WTC11 (cell line): Measurements from ENCODE around the gene ZNF506. TPM values are rescaled to one million over a fixed set of nuclear protein-coding genes. Genes with fewer than 3 reads are reported as not detected.
A peak's percentile ranks its signal among the peaks of the same experiment; 100 is the strongest.
"Not testable (repeated sequence)": the region's sequence is repeated elsewhere in the genome, so short reads cannot be mapped to it uniquely, and the experiment has no call there.

Source experiments
- ATAC-seq: fragments of 200-7000 bp; cut with Tn5 transposase; 2 replicates; pipeline ENCODE4 v1.10.0; 2021; ENCODE audit warnings: mild to moderate bottlenecking, moderate library complexity
- CTCF ChIA-PET: fragments of 300-600 bp; sonication (Branson Sonifier 250); formaldehyde crosslinking; loops from one replicate; lab custom pipeline; 2021; ENCODE audit warnings: antibody characterized with exemption; lab: Charles Lee
- POLR2A ChIA-PET: fragments of 350-600 bp; sonication (Branson Sonifier 250); formaldehyde crosslinking; loops from one replicate; lab custom pipeline; 2021; ENCODE audit warnings: antibody characterized with exemption; lab: Charles Lee
- DNase-seq: peaks from one replicate; pipeline ENCODE4 v3.0.0; 2021; ENCODE audit warnings: low spot score
- H3K27ac Mint-ChIP-seq: 2 replicates; pipeline ENCODE4 v1.8.0; 2021; ENCODE audit warnings: mixed read lengths
- H3K27me3 Mint-ChIP-seq: 2 replicates; pipeline ENCODE4 v1.8.0; 2021; ENCODE audit warnings: low read depth, mild to moderate bottlenecking, moderate library complexity, mixed read lengths
- H3K36me3 Mint-ChIP-seq: 2 replicates; pipeline ENCODE4 v1.8.0; 2021; ENCODE audit warnings: mixed read lengths
- H3K4me1 Mint-ChIP-seq: 2 replicates; pipeline ENCODE4 v1.8.0; 2022; ENCODE audit warnings: mixed read lengths
- H3K4me3 Mint-ChIP-seq: 2 replicates; pipeline ENCODE4 v1.8.0; 2021; ENCODE audit warnings: mild to moderate bottlenecking, moderate library complexity, mixed read lengths
- H3K9me3 Mint-ChIP-seq: 2 replicates; pipeline ENCODE4 v1.8.0; 2021; ENCODE audit warnings: mixed read lengths
- ATF2 ChIP-seq: sonication (generic); formaldehyde crosslinking; IDR thresholded peaks from 2 replicates; pipeline ENCODE4 v1.8.1; 2022; ENCODE audit warnings: low read depth, missing genetic modification reagents, borderline replicate concordance
- CTCF ChIP-seq: fragments of 200-600 bp; IDR thresholded peaks from 2 replicates; pipeline ENCODE4 v1.8.0; 2022; ENCODE audit warnings: antibody characterized with exemption
- ERG ChIP-seq: fragments of 250-450 bp; sonication (Bioruptor Pico); IDR thresholded peaks from 2 replicates; pipeline ENCODE4 v1.8.0; 2021; ENCODE audit warnings: mild to moderate bottlenecking
- KAT7 ChIP-seq: sonication (generic); formaldehyde crosslinking; IDR thresholded peaks from 2 replicates; pipeline ENCODE4 v1.8.1; 2023; ENCODE audit warnings: missing genetic modification reagents, mild to moderate bottlenecking, borderline replicate concordance
- MYBL2 ChIP-seq: sonication (generic); formaldehyde crosslinking; IDR thresholded peaks from 2 replicates; pipeline ENCODE4 v1.8.1; 2023; ENCODE audit warnings: mild to moderate bottlenecking, moderate library complexity, missing genetic modification reagents
- NFE2L1 ChIP-seq: sonication (generic); formaldehyde crosslinking; IDR thresholded peaks from 2 replicates; pipeline ENCODE4 v1.8.1; 2023; ENCODE audit warnings: missing genetic modification reagents
- TEAD1 ChIP-seq: sonication (generic); formaldehyde crosslinking; IDR thresholded peaks from 2 replicates; pipeline ENCODE4 v1.8.0; 2022; ENCODE audit warnings: mild to moderate bottlenecking, missing genetic modification reagents
- ZBTB21 ChIP-seq: sonication (generic); formaldehyde crosslinking; IDR thresholded peaks from 2 replicates; pipeline ENCODE4 v1.8.1; 2023; ENCODE audit warnings: mild to moderate bottlenecking, missing genetic modification reagents, borderline replicate concordance
- ZNF263 ChIP-seq: sonication (generic); formaldehyde crosslinking; IDR thresholded peaks from 2 replicates; pipeline ENCODE4 v1.8.1; 2022; ENCODE audit warnings: low read depth, mild to moderate bottlenecking, moderate library complexity, missing genetic modification reagents
- ZNF317 ChIP-seq: sonication (generic); formaldehyde crosslinking; IDR thresholded peaks from 2 replicates; pipeline ENCODE4 v1.8.1; 2023; ENCODE audit warnings: low read depth, mild to moderate bottlenecking, moderate library complexity, missing genetic modification reagents, borderline replicate concordance
- total RNA-seq: library from RNA; stranded (reverse); gene quantifications from 3 replicates; pipeline ENCODE4 v1.2.3, GENCODE V29; 2021

ZNF506 gene
- total RNA-seq, 1 experiment from 2014 or later: 20.8 TPM

GRCh38 chr19:19823916-19824315 is 2.4 kb upstream of the ZNF506 start (continued):
- TF ChIP-seq ERG (no peak), CTCF (no peak), ATF2 (CRISPR knock-in tag) (no peak)

GRCh38 chr19:19821976-19822375 is 426 bp upstream of the ZNF506 start:
- H3K36me3 Mint-ChIP-seq: not testable (repeated sequence)

GRCh38 chr19:19820774-19821320 is 703 bp downstream of the ZNF506 start:
- Mint-ChIP-seq H3K27ac (peak overlapping the region; percentile 97), H3K4me1 (no peaks in the 10 kb centered on the region), H3K9me3 (peaks cover 28% of the 10 kb centered on the region), H3K4me3 (peak overlapping the region; percentile 100), H3K36me3 (peaks cover under 1% of the 10 kb centered on the region; the same call in 1 of the 2 replicates), H3K27me3 (peaks cover 10% of the 10 kb centered on the region; the same call in 1 of the 2 replicates)
- ATAC-seq: no peak
- POLR2A ChIA-PET: interaction anchor here (1.0 to 2.4 kb wide), 8 partner anchors 40 to 531 kb away, joined by 3 to 32 read pairs (median 10); partner anchors contain the start of genes ATP13A1, ZNF101, ZNF14 and ZNF253
- CTCF ChIA-PET: interaction anchor here (1.0 to 1.8 kb wide), 9 partner anchors 40 to 268 kb away, joined by 3 to 7 read pairs (median 4); partner anchors contain the start of gene ZNF253
- no peak for DNase-seq
- TF ChIP-seq TEAD1 (CRISPR knock-in tag) (0 out of 2 replicates have a peak, but pooled peaks have one; percentile 1), ZNF317 (CRISPR knock-in tag) (no peak)

More at GRCh38 chr19:19821976-19822375, 426 bp upstream of the ZNF506 start:
- not testable (repeated sequence) for H3K27ac Mint-ChIP-seq, ATAC-seq, H3K4me1 Mint-ChIP-seq, DNase-seq
- peak overlapping the region; percentile 100 for H3K4me3 Mint-ChIP-seq
- peaks cover 11% of the 10 kb centered on the region for H3K27me3 Mint-ChIP-seq
- H3K9me3 Mint-ChIP-seq: peaks cover 38% of the 10 kb centered on the region
- CTCF ChIA-PET: interaction anchor here (0.8 to 1.8 kb wide), 10 partner anchors 39 to 269 kb away, joined by 3 to 7 read pairs (median 4); partner anchors contain the start of genes ZNF253 and ZNF93
- POLR2A ChIA-PET: interaction anchor here (0.8 to 2.4 kb wide), 8 partner anchors 39 to 158 kb away, joined by 3 to 32 read pairs (median 10); partner anchors contain the start of genes ATP13A1, ZNF101, ZNF14 and ZNF253

- ChIA-PET POLR2A (no interaction called here), CTCF (interaction anchor here (0.7 kb wide), 1 partner anchor 39 kb away, joined by 3 read pairs; no protein-coding TSS in a partner anchor)
- Mint-ChIP-seq H3K36me3 (peaks cover 15% of the 10 kb centered on the region), H3K27me3 (no peaks in the 10 kb centered on the region)
- no peak for ATAC-seq
- TF ChIP-seq CTCF (no peak), MYBL2 (CRISPR knock-in tag) (no peak)
- TF ChIP-seq, all 79 proteins: peak for 0
- Mint-ChIP-seq H3K4me1 (no peaks in the 10 kb centered on the region), H3K9me3 (no peaks in the 10 kb centered on the region), H3K27ac (0 out of 2 replicates have a peak overlapping the region, but pooled peaks have one; percentile 14), H3K4me3 (no peak overlapping the region)
- DNase-seq: no peak
These were observed 4.2 kb downstream of the ZNF506 start for GRCh38 chr19:19817357-19817756.

GRCh38 chr19:19816679-19817078 is 4.9 kb downstream of the ZNF506 start:
- POLR2A ChIA-PET: no interaction called here
- Mint-ChIP-seq H3K4me3 (no peak overlapping the region), H3K4me1 (no peaks in the 10 kb centered on the region), H3K9me3 (no peaks in the 10 kb centered on the region), H3K27ac (no peak overlapping the region), H3K27me3 (no peaks in the 10 kb centered on the region), H3K36me3 (peaks cover 15% of the 10 kb centered on the region)
- DNase-seq: no peak
- CTCF ChIA-PET: interaction anchor here (0.7 kb wide), 1 partner anchor 161 kb away, joined by 3 read pairs; no protein-coding TSS in a partner anchor
- TF ChIP-seq NFE2L1 (CRISPR knock-in tag) (no peak), ZNF263 (no peak), ZBTB21 (CRISPR knock-in tag) (no peak), KAT7 (CRISPR knock-in tag) (no peak)
- peak; percentile 17; the same call in 1 of the 2 replicates for ATAC-seq

GRCh38 chr19:19811999-19812398 is 9.6 kb downstream of the ZNF506 start:
- ATAC-seq, H3K27me3 Mint-ChIP-seq, CTCF ChIA-PET, H3K27ac Mint-ChIP-seq, H3K9me3 Mint-ChIP-seq, H3K4me1 Mint-ChIP-seq, POLR2A ChIA-PET, DNase-seq, H3K4me3 Mint-ChIP-seq: not testable (repeated sequence)
- peaks cover 21% of the 10 kb centered on the region for H3K36me3 Mint-ChIP-seq
